Mononuclear cell (primary cell): ENCODE results near the gene C19orf81. TPM values are rescaled to one million over a fixed set of nuclear protein-coding genes. Genes with fewer than 3 reads are reported as not detected.

ENCODE experiments used
- H3K27me3 ChIP-seq: 2 replicates; pipeline ENCODE4 v1.6.0; 2011; ENCODE audit warnings: low read length, control low read depth; ENCODE audit not compliant: insufficient read depth
- H3K4me1 ChIP-seq: 2 replicates; pipeline ENCODE4 v1.5.1; 2011; ENCODE audit warnings: mild to moderate bottlenecking, low read length, control low read depth; ENCODE audit not compliant: insufficient read depth
- H3K4me3 ChIP-seq: 2 replicates; pipeline ENCODE4 v1.5.1; 2011; ENCODE audit warnings: mild to moderate bottlenecking, low read length, moderate library complexity
- H3K9me3 ChIP-seq: 2 replicates; pipeline ENCODE4 v1.5.1; 2011; ENCODE audit warnings: low read depth, mild to moderate bottlenecking, control low read depth, low read length
- total RNA-seq: library from RNA; depleted of rRNA; stranded (reverse); fragments of >200 nt; gene quantifications from one replicate; pipeline ENCODE4 v1.2.3, GENCODE V29; 2012

C19orf81 gene
- total RNA-seq, 1 donor: not detected

GRCh38 chr19:50644315-50644915 is 4.8 kb upstream of the C19orf81 start:
- H3K4me1 ChIP-seq: no peaks in the 10 kb centered on the region
- H3K4me3 ChIP-seq: no peak overlapping the region
- H3K9me3 ChIP-seq: no peaks in the 10 kb centered on the region
- peaks cover 12% of the 10 kb centered on the region for H3K27me3 ChIP-seq

GRCh38 chr19:50645107-50645506 is 4.1 kb upstream of the C19orf81 start:
- peaks cover 7% of the 10 kb centered on the region for H3K27me3 ChIP-seq

GRCh38 chr19:50646074-50646807 is 3.0 kb upstream of the C19orf81 start:
- Histone ChIP-seq H3K4me1 (no peaks in the 10 kb centered on the region), H3K4me3 (no peak overlapping the region), H3K27me3 (no peaks in the 10 kb centered on the region), H3K9me3 (no peaks in the 10 kb centered on the region)

More at GRCh38 chr19:50645107-50645506, 4.1 kb upstream of the C19orf81 start:
- Histone ChIP-seq H3K9me3 (no peaks in the 10 kb centered on the region), H3K4me3 (no peak overlapping the region), H3K4me1 (no peaks in the 10 kb centered on the region)

GRCh38 chr19:50647879-50648615 is 1.2 kb upstream of the C19orf81 start:
- no peaks in the 10 kb centered on the region for H3K4me1 ChIP-seq
- no peak overlapping the region for H3K4me3 ChIP-seq
- peaks cover 2% of the 10 kb centered on the region for H3K27me3 ChIP-seq
- no peaks in the 10 kb centered on the region for H3K9me3 ChIP-seq

GRCh38 chr19:50648659-50649058 is 586 bp upstream of the C19orf81 start:
- no peaks in the 10 kb centered on the region for H3K9me3 ChIP-seq
- H3K4me1 ChIP-seq: no peaks in the 10 kb centered on the region
- peaks cover 2% of the 10 kb centered on the region for H3K27me3 ChIP-seq
- no peak overlapping the region for H3K4me3 ChIP-seq

DNA sequence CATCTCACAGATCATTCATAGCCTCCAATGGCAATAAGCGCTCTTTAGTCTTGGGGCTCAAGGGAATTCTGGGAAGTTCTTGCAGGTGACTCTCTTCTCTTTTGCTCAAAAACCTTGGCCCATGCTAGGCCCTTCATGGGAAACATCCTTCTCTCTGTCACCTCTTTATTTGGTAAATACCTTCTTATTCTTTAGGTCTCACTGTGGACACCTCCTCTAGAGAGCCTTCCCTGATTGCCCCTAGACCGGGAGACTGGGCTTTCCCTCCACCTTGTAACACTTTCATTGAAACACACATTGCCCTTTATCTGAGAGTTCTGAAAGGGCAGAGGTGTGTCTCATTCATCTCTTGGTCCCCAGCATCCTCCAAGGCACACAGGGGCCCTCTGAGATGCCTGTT is 1.9 kb downstream of the C19orf81 start:
- Histone ChIP-seq H3K4me3 (no peak overlapping the region), H3K27me3 (peaks cover 4% of the 10 kb centered on the region), H3K9me3 (no peaks in the 10 kb centered on the region), H3K4me1 (no peaks in the 10 kb centered on the region)

GRCh38 chr19:50652722-50653121 is 3.5 kb downstream of the C19orf81 start:
- Histone ChIP-seq H3K27me3 (peaks cover 5% of the 10 kb centered on the region), H3K9me3 (no peaks in the 10 kb centered on the region), H3K4me3 (no peak overlapping the region), H3K4me1 (no peaks in the 10 kb centered on the region)

- H3K4me3 ChIP-seq: no peak overlapping the region
- H3K4me1 ChIP-seq: peaks cover 12% of the 10 kb centered on the region
- no peaks in the 10 kb centered on the region for H3K9me3 ChIP-seq
- peaks cover 14% of the 10 kb centered on the region for H3K27me3 ChIP-seq
Observed at GRCh38 chr19:50654882-50655281, 5.6 kb downstream of the C19orf81 start.

GRCh38 chr19:50657222-50657669 is 8.0 kb downstream of the C19orf81 start:
- Histone ChIP-seq H3K9me3 (no peaks in the 10 kb centered on the region), H3K27me3 (peaks cover 14% of the 10 kb centered on the region), H3K4me1 (peaks cover 12% of the 10 kb centered on the region), H3K4me3 (no peak overlapping the region)

DNA sequence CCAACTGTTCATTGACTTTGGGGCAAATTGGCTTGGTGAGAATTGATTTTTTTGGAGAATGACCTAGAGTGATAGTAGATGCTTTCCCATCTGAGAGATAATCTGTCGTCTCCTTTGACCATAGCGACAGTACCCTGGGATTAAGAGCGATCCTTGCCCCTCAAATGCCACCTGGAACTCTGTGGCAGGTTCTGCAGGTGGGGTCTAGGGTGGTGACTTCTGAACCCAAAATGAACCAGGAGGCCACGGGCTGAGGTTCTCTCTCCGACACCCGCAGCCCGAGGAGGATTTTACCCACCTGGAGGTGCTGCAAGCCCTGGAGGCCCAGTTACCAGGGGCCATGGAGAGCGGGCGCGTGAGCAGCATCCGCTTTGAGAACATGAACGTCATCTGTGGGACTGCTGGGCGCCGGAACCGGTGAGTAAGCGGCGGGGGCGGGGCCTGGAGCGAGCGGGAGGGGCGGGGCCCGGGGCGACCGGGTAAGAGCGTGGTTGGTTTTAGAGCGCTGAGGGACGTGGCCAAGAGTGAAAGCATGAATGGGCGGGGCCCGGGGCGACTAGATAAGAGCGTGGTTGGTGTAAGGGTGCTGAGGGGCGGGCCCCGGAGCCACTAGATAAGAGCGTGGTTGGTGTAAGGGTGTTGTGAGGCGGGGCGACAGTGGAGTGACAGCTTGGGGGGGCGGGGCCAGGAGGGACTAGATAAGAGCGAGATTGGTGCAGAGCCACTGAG is 8.6 kb downstream of the C19orf81 start:
- no peak overlapping the region for H3K4me3 ChIP-seq
- peaks cover 12% of the 10 kb centered on the region for H3K27me3 ChIP-seq
- H3K4me1 ChIP-seq: peaks cover 12% of the 10 kb centered on the region
- no peaks in the 10 kb centered on the region for H3K9me3 ChIP-seq

DNA sequence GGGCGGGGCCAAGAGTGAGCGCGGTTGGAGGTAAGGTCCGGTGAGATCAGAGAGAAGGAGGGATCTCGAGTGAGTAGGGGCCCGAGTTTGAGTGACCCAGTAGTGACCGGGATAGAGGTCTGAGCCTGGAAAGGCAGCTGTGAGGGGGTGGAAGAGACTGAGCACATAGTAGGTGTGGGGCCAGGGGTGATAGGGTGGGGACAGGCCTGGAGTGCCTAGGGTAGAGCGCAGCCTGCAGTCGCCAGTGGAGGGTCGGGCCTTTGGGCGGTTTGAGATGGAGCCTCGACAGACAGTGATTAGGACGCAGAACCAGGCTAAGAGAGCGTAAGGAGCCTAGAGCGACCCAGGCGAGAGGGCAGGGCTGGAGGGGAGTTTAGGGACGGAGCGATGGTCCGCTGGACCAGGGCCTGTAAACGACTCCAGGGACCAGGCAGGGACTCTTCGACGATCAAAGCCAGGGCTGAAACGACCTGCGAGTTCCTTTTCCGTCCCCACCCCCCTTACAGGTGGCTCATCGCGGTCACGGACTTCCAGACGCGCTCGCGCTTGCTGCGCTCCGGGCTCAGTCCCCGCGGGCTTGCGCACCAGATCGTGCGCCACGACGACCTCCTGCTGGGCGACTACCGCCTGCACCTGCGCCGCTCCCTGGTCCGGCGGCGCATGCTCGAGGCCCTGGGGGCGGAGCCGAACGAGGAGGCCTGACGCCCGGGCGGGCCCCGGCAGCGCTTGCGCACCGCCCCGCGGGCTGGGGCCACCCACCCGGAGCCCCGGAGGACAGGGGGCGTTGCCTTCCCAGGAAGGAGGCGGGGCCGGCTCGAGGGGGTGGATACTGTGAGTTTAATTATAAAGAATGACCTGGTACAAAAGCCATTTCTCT is 9.4 kb downstream of the C19orf81 start:
- H3K9me3 ChIP-seq: no peaks in the 10 kb centered on the region
- H3K27me3 ChIP-seq: peaks cover 12% of the 10 kb centered on the region
- H3K4me1 ChIP-seq: peaks cover 12% of the 10 kb centered on the region
- no peak overlapping the region for H3K4me3 ChIP-seq

DNA sequence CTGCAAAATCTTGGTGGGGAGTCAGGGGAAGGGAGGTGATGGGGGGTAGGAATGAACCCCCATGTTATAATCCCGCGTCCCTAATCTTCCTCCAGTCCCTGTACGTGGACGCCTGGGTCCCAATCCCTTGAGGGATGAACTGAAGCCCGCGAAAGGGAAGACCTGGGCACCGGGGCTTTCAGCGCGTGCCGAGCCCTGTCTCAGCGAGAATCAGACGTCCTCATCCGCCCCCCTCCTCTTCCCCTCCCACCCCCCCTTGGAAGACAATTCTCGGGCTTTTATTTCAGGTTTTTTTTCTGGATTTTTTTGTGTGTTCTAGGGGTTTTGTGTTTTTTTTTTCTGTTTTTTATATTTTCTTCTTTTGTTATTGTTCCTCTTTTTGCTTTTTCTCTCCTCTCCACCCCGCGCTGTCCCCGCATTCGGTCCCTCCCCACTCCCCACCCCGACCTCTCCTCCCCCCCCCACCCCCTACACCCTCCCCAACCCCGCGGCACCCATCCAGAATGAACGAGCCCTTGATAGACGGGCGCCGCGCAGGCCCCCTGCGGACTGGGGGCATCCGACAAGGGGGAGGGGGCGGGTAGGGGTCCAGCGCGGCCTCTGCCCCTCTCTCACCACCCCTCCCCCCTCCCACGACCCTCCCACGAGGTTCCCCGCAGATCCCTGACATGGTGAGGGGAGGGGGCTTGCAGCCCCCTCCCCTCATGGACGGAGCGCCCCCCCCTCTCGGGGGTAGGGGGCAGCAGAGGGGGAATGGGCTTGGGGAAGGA is 10.3 kb downstream of the C19orf81 start:
- Histone ChIP-seq H3K9me3 (no peaks in the 10 kb centered on the region), H3K27me3 (peaks cover 16% of the 10 kb centered on the region), H3K4me1 (peaks cover 12% of the 10 kb centered on the region), H3K4me3 (no peak overlapping the region)

GRCh38 chr19:50660088-50660366 is 10.8 kb downstream of the C19orf81 start:
- Histone ChIP-seq H3K9me3 (no peaks in the 10 kb centered on the region), H3K27me3 (peaks cover 18% of the 10 kb centered on the region), H3K4me1 (peaks cover 12% of the 10 kb centered on the region), H3K4me3 (no peak overlapping the region)

DNA sequence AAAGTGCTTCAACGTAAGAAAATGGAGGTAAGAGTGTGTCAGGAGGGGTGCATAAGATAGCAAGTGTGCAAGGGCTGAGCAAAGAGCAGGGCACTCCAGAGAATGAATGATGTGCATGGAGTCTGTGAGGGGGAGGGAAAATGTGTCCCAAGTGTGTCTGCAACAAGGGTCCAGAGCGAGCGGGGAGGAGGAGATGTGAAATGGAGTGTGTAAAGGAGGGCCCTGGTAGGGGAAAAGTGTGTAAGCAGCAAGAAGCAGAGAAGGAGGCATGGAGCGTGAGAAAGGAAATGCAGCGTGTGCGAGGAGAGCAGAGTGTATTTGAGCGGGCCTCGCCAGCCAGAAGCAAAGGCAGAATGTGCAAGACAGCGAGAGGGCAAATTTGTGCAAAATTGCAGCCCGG is 11.8 kb downstream of the C19orf81 start:
- peaks cover 20% of the 10 kb centered on the region for H3K27me3 ChIP-seq
- H3K4me3 ChIP-seq: no peak overlapping the region
- H3K4me1 ChIP-seq: peaks cover 12% of the 10 kb centered on the region
- no peaks in the 10 kb centered on the region for H3K9me3 ChIP-seq
